Hematopoietic multipotent progenitor cell treated with erythropoietin and hydrocortisone succinate and interleukin-3 and kit ligand, for 17 days (in vitro differentiated cells): ENCODE results near the gene MTM1.

Source experiments
- DNase-seq: peaks from one replicate; pipeline ENCODE4 v3.0.0-alpha.2; 2015; ENCODE audit warnings: low spot score

The MTM1 gene

DNA sequence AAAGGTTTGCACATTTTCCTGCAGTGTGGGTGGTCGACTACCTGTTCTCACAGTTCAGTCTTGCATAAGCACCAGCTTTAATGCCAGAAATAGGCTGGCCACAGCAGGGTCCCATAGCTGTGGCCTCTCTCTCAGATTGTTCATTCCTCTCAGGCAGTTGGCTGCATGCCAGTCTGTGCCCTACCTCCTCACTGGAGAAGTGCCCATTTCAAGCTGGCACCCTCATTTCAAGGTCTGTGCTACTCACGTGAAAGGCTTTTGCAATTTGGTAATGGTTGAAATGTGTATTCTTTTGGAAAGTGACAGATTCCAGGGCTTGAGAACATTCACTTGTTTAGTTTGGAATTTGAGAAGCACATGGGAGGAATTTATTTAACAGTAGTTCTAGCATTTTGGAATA is 95.9 kb downstream of the MTM1 start:
- no peak for DNase-seq

- no peak for DNase-seq
These were observed 107.8 kb downstream of the MTM1 start for GRCh38 chrX:150676221-150676620.

- no peak for DNase-seq
These were observed 112.6 kb downstream of the MTM1 start for GRCh38 chrX:150680974-150681373.

DNA sequence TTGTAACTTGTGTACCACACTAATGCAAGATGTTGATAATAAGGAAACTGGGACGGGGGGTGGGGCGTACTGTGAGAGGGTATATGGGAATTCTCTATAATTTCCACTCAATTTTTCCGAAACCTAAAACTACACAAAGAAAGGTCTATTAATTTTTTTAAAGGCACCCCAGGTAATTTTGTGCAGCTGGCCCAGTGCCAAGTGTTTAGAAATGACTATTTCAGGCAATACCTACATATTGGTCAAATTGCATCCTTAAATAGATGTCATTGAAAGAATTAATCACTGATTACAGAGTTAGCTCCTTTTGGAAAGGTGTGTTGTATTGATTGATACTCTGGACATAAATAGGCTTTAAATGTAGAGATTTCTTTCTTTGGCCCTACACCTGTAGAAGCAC is 114.7 kb downstream of the MTM1 start:
- no peak for DNase-seq

- DNase-seq, result peak; percentile 60
These were observed 115.2 kb downstream of the MTM1 start for GRCh38 chrX:150683536-150684146.

- no peak for DNase-seq
These were observed 120.6 kb downstream of the MTM1 start for GRCh38 chrX:150688911-150689451.

GRCh38 chrX:150690126-150690525 is 121.7 kb downstream of the MTM1 start:
- no peak for DNase-seq

DNA sequence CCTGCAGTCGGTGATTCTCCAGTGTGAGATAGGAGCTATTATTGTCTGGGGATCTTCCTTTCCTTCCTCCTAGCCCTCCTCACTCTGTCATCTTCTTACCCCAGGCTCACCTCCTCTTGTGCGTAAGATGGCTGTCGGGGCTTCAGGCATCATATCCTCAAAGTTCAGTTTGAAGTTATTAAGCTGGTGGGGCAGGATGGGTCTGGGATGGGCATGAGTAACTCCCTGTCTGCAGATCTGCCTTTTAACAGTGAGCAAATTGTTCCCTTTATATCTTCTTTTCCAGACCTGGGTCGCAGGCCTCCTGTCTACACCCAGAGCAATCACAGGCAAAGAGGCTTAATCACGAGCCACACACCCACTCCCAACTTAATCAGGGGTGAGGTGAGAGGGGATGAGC is 123.9 kb downstream of the MTM1 start:
- no peak for DNase-seq

GRCh38 chrX:150692831-150693724 is 124.7 kb downstream of the MTM1 start, which contains the start of gene MTMR1:
TSS of gene MTMR1 (plus strand) at chrX:150693396. CDS start at chrX:150693531, 135 bp downstream.
- DNase-seq, result peak; percentile 4

DNA sequence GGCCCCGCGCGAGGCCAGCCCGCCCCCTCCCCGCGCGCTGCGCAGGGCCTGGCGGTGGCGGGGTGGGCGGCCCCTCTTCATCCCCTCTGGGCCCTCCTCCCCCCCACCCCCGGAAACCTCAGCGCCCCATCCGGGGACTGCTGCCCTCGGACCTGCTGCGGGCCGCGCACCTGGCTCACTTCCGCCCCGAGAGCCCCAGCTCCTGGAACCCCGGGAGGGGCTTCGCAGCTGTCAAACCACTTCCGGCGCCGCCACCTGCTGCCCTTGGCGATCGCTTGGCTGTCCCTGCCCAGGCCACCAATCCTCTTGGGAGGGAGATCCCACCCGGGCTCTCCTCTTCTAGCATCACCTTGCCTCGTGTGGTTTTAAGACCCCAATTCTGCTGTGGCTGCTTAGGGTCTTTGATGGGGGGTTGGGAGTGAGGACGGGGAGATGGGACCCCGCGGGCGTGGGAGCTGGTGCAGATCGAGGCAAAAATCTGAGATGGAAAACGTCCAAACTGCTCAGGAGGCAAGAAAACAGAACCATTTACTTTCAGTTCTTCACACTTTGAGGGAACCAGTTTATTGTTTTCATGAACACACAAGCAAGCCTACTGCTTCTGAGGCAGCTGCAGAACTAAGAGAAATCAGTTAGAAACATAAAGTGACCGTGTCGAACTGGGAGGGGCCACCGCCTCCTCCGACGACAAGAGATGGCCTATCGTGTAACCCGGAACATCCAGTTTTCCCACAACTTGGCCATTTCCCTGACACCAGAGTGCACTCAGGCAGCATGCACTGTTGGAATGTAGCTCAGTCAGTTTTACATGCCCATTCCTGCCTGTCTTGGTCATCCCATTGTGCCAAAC is 125.5 kb downstream of the MTM1 start:
- no peak for DNase-seq

DNA sequence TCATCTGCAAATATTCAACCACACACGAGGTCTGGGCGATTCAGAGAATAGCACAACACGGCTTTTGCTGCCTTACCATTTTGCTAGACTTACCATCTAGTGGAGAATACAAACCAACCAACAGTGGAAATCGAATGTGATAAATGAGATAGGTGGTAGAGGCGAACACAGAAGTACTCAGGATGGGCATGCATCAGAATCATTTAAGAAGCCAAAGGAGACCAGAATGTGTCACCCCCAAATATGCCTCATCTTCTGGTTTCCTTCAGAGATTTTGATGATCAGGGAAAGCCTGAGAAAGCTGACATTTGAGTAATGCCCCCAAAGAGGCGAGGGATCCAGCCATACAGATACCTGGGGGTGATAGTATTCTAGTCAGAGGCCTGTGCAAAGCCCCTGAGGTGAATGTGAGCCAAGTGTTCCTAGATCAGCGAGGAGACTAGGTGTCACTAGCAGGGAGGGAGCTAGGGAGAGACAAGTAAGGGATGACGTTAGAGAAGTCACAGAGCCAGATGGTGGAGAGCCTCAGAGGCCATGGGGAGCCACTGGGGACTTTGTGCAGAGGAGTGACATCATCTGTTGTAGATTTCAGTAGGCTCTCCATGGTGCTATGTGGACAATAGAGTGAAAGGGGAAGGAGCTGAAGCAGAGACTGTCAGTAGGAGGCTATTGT is 126.5 kb downstream of the MTM1 start:
- DNase-seq, result no peak

DNA sequence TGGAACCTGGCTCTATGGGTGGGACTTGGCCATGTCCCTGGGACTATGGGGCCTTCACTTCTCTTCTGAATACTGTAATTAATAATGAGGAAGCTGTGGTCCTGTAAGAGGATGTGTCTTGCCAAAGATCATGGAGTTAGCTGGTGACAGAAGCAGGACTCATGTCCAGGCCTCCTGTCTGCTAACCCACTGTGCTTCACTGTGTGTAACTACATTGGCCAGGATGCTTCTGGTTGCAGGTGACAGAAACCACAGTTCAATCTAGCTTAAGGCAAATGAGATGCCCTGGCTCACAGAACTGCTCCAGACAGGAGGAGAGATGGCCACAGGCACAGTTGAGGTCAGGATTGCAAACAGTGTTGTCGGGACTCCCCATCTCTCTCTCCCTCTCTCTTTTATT is 127.9 kb downstream of the MTM1 start:
- no peak for DNase-seq

DNA sequence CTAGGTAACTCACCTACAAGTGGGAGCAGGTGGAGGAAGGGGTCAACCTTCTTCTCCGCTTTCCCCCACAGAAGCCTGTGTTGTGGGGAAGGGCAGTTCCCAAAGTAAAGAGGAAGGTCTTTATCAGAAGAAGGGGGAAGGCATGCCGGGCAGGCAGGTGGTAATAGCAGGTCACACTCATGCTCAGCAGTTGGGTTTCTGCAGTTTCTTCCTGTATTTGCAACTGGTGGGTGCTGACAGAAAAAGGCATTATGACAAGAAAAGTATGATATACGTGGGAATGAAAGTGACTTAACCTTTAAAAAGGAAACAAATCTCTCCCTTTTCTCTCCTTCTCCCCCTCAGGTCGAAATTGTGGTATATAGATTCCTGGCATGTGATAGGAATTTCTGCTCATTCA is 128.4 kb downstream of the MTM1 start:
- DNase-seq, result no peak

DNA sequence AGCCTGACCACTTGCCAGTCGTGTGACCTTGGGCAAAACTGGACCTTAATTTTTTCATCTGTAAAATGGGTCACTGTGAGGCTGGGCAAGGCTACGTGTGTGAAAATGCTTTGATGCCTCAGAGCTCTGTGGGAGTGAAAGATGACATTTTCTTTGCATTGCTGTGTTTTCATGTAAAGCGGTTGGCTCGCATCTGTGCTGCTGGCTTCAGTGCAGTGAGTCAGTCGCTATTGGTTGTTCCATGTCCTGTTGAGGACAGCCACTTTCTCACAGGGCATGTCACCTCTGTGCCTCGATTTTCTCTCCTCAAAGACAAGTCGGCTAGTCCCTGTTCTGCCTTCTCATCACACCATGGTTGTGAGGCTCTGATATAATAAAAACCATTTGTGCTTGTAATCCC is 129.2 kb downstream of the MTM1 start:
- no peak for DNase-seq

GRCh38 chrX:150698981-150699380 is 130.6 kb downstream of the MTM1 start:
- no peak for DNase-seq

- no peak for DNase-seq
These were observed 131.7 kb downstream of the MTM1 start for GRCh38 chrX:150700107-150700506.

GRCh38 chrX:150701377-150701776 is 133.0 kb downstream of the MTM1 start:
- no peak for DNase-seq

DNA sequence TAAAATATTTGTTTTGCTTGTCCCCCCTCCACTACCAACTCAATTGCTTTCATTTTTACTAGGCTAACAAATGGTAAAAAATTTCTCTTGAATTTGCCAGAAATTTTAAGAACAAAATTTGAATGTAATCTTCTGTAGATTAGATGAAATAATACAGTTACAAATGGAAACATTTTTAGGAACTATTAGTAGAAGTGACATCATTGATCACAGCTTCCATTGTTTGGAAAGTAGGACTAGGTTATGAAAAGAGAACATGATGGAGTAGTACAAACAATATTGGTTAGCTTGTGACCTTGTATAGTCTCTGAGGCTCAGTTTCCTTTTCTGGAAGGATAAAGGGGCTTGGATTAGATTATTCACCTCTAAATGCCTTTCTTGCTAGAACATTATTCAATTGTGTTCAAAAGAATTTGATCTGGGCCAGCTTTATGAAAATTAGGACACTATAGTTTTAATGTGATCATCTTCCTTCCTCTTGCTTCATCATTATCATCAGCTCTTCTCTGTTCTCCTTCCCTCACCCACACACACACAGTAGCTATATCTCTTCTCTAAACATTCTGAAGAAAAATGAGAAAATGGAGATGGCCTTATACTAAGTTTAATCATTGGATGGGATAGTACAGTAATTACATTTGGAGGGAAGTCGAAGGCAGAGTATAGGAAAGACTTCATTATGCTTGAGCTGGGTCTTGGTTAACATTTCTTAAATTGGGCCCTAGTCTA is 134.7 kb downstream of the MTM1 start:
- no peak for DNase-seq

DNA sequence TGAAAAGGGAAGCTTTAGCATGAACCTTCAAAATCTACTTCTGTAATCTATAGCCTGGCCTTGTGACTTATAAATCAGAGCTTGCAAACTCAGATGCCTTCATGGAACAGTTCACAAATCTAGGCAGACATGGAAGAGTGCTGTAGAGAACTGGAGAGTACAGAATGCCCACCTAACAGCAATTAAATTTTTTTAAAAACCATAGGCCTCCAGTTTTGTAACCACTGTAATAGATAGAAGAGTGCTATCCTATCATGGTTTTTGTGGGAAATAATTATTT is 135.2 kb downstream of the MTM1 start:
- DNase-seq, result no peak

DNA sequence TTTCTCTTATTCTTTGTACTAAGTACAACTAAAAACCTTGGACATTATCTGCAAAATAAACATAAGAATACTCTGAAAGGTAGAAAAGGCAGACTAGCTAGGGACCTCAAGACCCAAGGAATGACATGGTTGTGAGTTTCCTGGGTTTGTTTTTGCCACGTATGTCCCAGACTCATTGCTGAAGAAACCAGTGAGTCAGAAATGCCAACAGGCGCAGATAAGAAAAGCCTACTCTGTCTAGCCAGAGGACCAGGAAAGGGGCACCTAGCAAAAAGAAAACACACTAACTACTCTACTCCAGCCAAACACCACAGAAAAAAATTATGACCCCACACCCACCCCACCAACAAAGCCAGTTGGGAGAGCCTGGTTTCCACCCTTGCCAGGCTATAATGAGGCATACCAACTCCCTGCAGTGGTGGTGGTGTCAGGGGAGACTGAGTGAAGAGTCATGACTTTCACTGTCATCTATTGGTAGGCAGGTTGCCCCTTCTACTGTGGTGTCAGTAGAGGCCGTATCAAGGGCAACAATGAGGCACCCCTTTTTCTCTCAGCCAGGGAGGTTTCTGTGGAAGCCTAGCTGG is 135.7 kb downstream of the MTM1 start:
- DNase-seq, result no peak

GRCh38 chrX:150712619-150713018 is 144.2 kb downstream of the MTM1 start:
- DNase-seq, result no peak
